H1 (cell line): ENCODE measurements around the gene PDCD5.

Experiments used
- BCL11A ChIP-seq, 2 experiments: IDR thresholded peaks; one replicate each; pipeline ENCODE4 v1.6.1; 2011; ENCODE audit warnings: low read depth in 2 of 2, low read length in 2 of 2, mild to moderate bottlenecking in 2 of 2
- CREB1 ChIP-seq: IDR thresholded peaks from 2 replicates; pipeline ENCODE4 v1.6.1; 2012; ENCODE audit warnings: inconsistent platforms
- MAFK ChIP-seq: IDR thresholded peaks from 2 replicates; pipeline ENCODE4 v1.6.1; 2012; ENCODE audit warnings: low read depth, mild to moderate bottlenecking, improper control_type of control experiment, low read length
- POLR2A ChIP-seq, 2 experiments: IDR thresholded peaks; 1 replicate in 1 of 2; 2 replicates in 1 of 2; pipeline ENCODE4 v1.6.1; 2011; ENCODE audit warnings: low read depth in 2 of 2, low read length in 2 of 2, mild to moderate bottlenecking in 2 of 2; ENCODE audit errors: control extremely low read depth in 1 of 2
- TF ChIP-seq, protein P1 (sequence below), 3 experiments: IDR thresholded peaks; 1 replicate in 2 of 3; 2 replicates in 1 of 3; pipeline versions ENCODE4 v1.5.1 to v1.6.1; 2011; ENCODE audit warnings: low read length in 3 of 3, mild to moderate bottlenecking in 3 of 3, inconsistent platforms in 2 of 3, low read depth in 1 of 3, moderate library complexity in 1 of 3; ENCODE audit not compliant: insufficient read depth in 1 of 3; ENCODE audit errors: control extremely low read depth in 1 of 3
- TF ChIP-seq, protein P2 (sequence below): IDR thresholded peaks from 2 replicates; pipeline ENCODE4 v1.6.1; 2012; ENCODE audit warnings: inconsistent platforms

DNA sequence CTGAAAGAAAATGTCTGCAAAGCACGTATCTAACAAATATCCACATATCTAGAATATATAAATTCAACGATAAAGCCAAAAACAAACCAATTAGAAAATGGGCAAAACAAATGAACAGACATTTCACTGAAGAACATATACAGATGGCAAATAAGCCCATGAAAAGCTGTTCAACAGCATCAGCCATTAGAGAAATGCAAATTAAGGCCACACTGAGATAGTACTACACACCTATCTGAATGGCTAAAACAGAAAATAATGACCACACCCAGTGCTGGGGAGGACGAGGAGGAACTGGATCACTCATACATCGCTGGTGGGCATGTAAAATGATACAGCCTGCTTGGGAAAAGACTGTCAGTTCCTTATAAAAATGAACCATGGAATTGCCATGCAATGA, 32.0 kb downstream of the PDCD5 start:
- TF ChIP-seq, protein P1, sequence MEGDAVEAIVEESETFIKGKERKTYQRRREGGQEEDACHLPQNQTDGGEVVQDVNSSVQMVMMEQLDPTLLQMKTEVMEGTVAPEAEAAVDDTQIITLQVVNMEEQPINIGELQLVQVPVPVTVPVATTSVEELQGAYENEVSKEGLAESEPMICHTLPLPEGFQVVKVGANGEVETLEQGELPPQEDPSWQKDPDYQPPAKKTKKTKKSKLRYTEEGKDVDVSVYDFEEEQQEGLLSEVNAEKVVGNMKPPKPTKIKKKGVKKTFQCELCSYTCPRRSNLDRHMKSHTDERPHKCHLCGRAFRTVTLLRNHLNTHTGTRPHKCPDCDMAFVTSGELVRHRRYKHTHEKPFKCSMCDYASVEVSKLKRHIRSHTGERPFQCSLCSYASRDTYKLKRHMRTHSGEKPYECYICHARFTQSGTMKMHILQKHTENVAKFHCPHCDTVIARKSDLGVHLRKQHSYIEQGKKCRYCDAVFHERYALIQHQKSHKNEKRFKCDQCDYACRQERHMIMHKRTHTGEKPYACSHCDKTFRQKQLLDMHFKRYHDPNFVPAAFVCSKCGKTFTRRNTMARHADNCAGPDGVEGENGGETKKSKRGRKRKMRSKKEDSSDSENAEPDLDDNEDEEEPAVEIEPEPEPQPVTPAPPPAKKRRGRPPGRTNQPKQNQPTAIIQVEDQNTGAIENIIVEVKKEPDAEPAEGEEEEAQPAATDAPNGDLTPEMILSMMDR (IDR thresholded peaks at IDR 0.05; ENCODE audit: control extremely low read depth in 1 of 3, insufficient read depth in 1 of 3, low read depth in 1 of 3, low read length in 3 of 3) = no peak
- TF ChIP-seq MAFK (no peak), CREB1 (no peak), BCL11A (IDR thresholded peaks at IDR 0.05; ENCODE audit: low read depth in 2 of 2, low read length in 2 of 2) (no peak), POLR2A (IDR thresholded peaks at IDR 0.05; ENCODE audit: control extremely low read depth in 1 of 2, low read depth in 2 of 2, low read length in 2 of 2) (no peak)
- TF ChIP-seq, protein P2, sequence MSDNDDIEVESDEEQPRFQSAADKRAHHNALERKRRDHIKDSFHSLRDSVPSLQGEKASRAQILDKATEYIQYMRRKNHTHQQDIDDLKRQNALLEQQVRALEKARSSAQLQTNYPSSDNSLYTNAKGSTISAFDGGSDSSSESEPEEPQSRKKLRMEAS = no peak
